Measurements from ENCODE around the gene SGIP1.
"Not testable (repeated sequence)": the region's sequence is repeated elsewhere in the genome, so short reads cannot be mapped to it uniquely, and the experiment has no call there.

Gene SGIP1

GRCh38 chr1:66775646-66776045 lies 241.7 kb downstream of the SGIP1 start:
- no peak for DNase-seq

DNA sequence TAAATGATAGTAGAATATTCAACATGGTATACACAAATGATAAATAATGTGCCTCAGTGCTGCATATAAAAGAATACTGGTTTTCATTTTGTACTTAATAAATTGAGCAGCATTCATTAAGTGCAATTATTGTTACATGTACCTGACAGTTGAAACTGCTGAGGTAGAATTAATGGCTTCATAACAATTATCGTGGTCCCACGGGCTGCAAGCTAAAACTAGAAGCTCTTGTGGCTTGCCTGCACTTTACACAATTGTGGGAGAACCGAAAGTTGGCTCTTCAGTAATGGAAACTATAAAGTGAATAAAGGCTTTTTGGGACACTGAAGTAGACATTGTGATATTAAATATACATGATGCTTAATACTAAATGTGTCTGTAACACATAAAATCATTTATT lies 243.9 kb downstream of the SGIP1 start:
- no peak for DNase-seq

- no peak for DNase-seq
Observed at GRCh38 chr1:66778266-66778665, 244.3 kb downstream of the SGIP1 start.

DNA sequence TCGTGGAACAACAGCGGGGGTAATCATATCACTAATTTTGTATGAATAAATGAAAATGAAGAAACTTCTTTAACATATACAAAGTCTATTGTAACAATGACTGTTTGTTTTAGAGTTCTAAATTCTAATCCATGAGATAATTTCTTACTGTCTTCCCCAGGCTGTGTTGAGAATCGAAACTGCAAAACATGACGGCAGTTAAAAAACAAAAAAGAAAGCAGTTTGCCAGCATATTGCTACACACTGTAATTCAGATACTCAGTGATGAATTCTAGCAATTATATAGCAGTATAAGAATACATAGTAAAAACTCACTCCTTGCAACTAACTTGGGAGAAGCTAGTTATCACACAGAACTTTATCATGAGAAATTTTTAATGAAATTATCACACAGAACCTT lies 245.0 kb downstream of the SGIP1 start:
- no peak for DNase-seq

DNA sequence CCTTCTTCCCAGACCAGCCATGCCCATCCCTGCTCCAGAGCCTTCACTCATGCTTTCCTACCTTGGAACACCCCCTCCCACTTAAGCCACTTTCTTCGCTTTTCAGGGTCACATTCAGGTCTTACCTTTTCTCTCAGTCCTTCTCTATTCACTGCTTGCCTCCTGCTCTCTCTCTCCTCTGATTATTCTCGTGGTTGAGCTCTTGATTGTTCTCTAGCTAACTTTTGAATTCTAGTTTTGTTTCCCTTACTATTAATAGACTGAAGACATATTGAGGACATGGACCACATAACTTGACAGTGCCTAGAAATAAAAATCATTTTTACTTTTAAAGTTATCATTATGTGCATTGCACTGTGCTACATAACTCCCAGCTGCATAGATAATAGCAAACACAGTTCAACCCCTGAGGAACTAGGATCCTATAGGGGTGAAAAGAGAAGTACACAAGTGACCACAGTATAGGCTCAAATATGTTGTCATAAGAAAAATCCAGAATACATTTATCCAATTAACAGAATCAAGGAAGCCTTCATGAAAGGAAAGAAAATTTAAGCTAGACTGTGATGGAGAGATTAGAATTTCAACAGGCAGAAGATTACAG lies 245.6 kb downstream of the SGIP1 start:
- no peak for DNase-seq

GRCh38 chr1:66785800-66786199 lies 251.8 kb downstream of the SGIP1 start:
- not testable (repeated sequence) for DNase-seq

- DNase-seq, result no peak
Observed at GRCh38 chr1:66787641-66788040, 253.7 kb downstream of the SGIP1 start.

- no peak for DNase-seq
Observed at GRCh38 chr1:66788231-66788939, 254.4 kb downstream of the SGIP1 start.

- DNase-seq, result no peak
Observed at GRCh38 chr1:66791621-66792610, 258.0 kb downstream of the SGIP1 start.

- not testable (repeated sequence) for DNase-seq
Observed at GRCh38 chr1:66795839-66796238, 261.9 kb downstream of the SGIP1 start.

Data from NCI-H1694 (cell line).